Ovary (tissue), 3 donors: ENCODE measurements around the gene SGCA.

Experiments used
- POLR2A ChIP-seq: fragments of 450-650 bp; IDR thresholded peaks from one replicate; pipeline ENCODE4 v1.6.1; 2017; ENCODE audit warnings: antibody characterized with exemption, mild to moderate bottlenecking, moderate library complexity
- TF ChIP-seq, protein P1 (sequence below), 3 donors: fragments of 450-650 bp in 2 of 3; fragments of 200-600 bp in 1 of 3; IDR thresholded peaks; one replicate each; pipeline versions ENCODE4 v1.5.1 to v1.8.0; 2016 to 2022; ENCODE audit warnings: antibody characterized with exemption in 3 of 3, mild to moderate bottlenecking in 1 of 3
- donor health status: DM: no; HTN: no; CAD: no.

DNA sequence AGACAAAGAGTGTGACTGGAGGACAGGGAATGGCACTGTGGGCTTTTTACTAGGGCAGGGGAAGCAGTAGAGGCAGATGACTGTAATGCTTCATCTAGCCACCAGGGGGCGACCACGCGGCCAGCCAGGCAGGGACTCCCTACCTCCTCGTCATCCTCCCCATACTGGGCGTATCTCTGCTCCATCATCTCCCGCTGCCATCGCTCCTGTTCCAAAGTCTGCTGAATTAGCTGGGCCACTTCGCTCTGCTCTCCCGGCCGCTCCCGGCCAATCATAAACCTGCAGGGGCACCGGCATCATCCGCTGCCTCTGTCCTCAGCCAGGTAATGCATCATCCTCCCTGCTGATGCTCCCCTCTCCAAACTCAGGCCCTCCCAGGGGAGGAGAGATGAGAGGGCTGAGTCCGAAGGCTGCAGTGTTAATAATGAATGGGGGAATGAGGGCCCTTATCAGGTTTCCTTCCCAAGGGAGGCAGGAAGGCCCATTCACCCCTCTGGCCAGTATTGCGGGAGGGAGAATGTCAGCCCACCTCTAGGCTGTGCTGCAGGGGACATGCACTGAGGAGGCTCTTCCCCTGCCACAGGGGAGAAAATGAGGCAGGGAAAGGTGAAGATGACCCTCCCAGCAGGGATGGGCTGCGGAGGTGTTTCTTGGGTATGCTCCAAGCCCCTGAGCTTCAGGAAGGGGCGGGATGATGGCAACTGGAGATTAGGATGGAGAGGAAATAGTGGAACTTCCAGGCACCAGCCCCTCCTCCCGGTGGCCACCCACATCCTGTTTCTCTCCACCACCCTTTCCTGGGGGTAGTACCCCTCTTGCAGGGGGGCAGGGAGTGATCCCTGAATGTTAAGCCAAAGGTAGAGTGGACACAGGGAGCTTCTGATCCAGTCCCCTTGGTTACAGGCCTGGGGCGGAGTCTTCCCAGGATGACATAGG lies 25.6 kb upstream of the SGCA start:
- TF ChIP-seq, protein P1, sequence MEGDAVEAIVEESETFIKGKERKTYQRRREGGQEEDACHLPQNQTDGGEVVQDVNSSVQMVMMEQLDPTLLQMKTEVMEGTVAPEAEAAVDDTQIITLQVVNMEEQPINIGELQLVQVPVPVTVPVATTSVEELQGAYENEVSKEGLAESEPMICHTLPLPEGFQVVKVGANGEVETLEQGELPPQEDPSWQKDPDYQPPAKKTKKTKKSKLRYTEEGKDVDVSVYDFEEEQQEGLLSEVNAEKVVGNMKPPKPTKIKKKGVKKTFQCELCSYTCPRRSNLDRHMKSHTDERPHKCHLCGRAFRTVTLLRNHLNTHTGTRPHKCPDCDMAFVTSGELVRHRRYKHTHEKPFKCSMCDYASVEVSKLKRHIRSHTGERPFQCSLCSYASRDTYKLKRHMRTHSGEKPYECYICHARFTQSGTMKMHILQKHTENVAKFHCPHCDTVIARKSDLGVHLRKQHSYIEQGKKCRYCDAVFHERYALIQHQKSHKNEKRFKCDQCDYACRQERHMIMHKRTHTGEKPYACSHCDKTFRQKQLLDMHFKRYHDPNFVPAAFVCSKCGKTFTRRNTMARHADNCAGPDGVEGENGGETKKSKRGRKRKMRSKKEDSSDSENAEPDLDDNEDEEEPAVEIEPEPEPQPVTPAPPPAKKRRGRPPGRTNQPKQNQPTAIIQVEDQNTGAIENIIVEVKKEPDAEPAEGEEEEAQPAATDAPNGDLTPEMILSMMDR (IDR thresholded peaks at IDR 0.05) = peak; percentile 89 to 95 (median 92)
- TF ChIP-seq POLR2A = no peak
